MM.1S (cell line): Measurements from ENCODE around the gene TTI1.

Experiments
- DNase-seq: peaks from one replicate; pipeline ENCODE4 v3.0.0-alpha.2; 2015
- H2AFZ ChIP-seq: fragments of 300-600 bp; sonication (generic); 2 replicates; pipeline ENCODE4 v1.6.0; 2016; ENCODE audit warnings: antibody characterized with exemption, low read length
- H3F3A ChIP-seq: fragments of 300-600 bp; sonication (generic); 2 replicates; pipeline ENCODE4 v1.6.1; 2016; ENCODE audit warnings: mild to moderate bottlenecking, antibody characterized with exemption, low read length, moderate library complexity, mixed read lengths; ENCODE audit not compliant: insufficient read depth
- H3K27ac ChIP-seq: fragments of 300-600 bp; sonication (generic); 2 replicates; pipeline ENCODE4 v1.5.1; 2016; ENCODE audit warnings: mild to moderate bottlenecking, low read length
- H3K27me3 ChIP-seq: fragments of 300-600 bp; sonication (generic); replicated peaks from 2 replicates; pipeline ENCODE4 v1.6.0; 2016; ENCODE audit warnings: low read length; ENCODE audit not compliant: insufficient read depth
- H3K36me3 ChIP-seq: fragments of 300-600 bp; sonication (generic); replicated peaks from 2 replicates; pipeline ENCODE4 v1.6.1; 2016; ENCODE audit warnings: mild to moderate bottlenecking, low read length, mixed read lengths; ENCODE audit not compliant: insufficient read depth
- H3K4me1 ChIP-seq: fragments of 300-600 bp; sonication (generic); 2 replicates; pipeline ENCODE4 v1.6.1; 2016; ENCODE audit warnings: low read length, mixed read lengths
- H3K4me2 ChIP-seq: fragments of 300-600 bp; sonication (generic); 2 replicates; pipeline ENCODE4 v1.6.0; 2016; ENCODE audit warnings: low read depth, low read length
- H3K4me3 ChIP-seq: fragments of 300-600 bp; sonication (generic); 2 replicates; pipeline ENCODE4 v1.5.1; 2016; ENCODE audit warnings: low read length, mixed read lengths
- H3K79me2 ChIP-seq: fragments of 300-600 bp; sonication (generic); 2 replicates; pipeline ENCODE4 v1.6.1; 2016; ENCODE audit warnings: mixed run types, low read length, mixed read lengths
- H3K9ac ChIP-seq: fragments of 300-600 bp; sonication (generic); 2 replicates; pipeline ENCODE4 v1.6.1; 2016; ENCODE audit warnings: low read length, mixed read lengths
- H3K9me2 ChIP-seq: fragments of 300-600 bp; sonication (generic); replicated peaks from 2 replicates; pipeline ENCODE4 v1.6.1; 2016; ENCODE audit warnings: mild to moderate bottlenecking, low read length, mixed read lengths; ENCODE audit not compliant: insufficient read depth
- H3K9me3 ChIP-seq: fragments of 300-600 bp; sonication (generic); replicated peaks from 2 replicates; pipeline ENCODE4 v1.6.1; 2016; ENCODE audit warnings: mild to moderate bottlenecking, low read length, mixed read lengths; ENCODE audit not compliant: insufficient read depth
- H4K20me1 ChIP-seq: fragments of 300-600 bp; sonication (generic); 2 replicates; pipeline ENCODE4 v1.6.1; 2016; ENCODE audit warnings: mild to moderate bottlenecking, low read length, moderate library complexity, mixed read lengths; ENCODE audit not compliant: insufficient read depth
- EZH2 ChIP-seq: fragments of 300-600 bp; sonication (generic); optimal IDR thresholded peaks from 2 replicates; pipeline ENCODE3; 2017; ENCODE audit warnings: low read depth, mild to moderate bottlenecking, antibody characterized with exemption, low read length, mixed read lengths
- EZH2phosphoT487 ChIP-seq: fragments of 300-600 bp; sonication (generic); IDR thresholded peaks from 2 replicates; pipeline ENCODE4 v1.6.1; 2018; ENCODE audit warnings: antibody characterized with exemption, low read length
- TF ChIP-seq, protein P1 (sequence below): fragments of 300-600 bp; sonication (generic); IDR thresholded peaks from 2 replicates; pipeline ENCODE4 v1.5.1; 2016; ENCODE audit warnings: antibody characterized with exemption, low read length, mixed read lengths

Gene TTI1

DNA sequence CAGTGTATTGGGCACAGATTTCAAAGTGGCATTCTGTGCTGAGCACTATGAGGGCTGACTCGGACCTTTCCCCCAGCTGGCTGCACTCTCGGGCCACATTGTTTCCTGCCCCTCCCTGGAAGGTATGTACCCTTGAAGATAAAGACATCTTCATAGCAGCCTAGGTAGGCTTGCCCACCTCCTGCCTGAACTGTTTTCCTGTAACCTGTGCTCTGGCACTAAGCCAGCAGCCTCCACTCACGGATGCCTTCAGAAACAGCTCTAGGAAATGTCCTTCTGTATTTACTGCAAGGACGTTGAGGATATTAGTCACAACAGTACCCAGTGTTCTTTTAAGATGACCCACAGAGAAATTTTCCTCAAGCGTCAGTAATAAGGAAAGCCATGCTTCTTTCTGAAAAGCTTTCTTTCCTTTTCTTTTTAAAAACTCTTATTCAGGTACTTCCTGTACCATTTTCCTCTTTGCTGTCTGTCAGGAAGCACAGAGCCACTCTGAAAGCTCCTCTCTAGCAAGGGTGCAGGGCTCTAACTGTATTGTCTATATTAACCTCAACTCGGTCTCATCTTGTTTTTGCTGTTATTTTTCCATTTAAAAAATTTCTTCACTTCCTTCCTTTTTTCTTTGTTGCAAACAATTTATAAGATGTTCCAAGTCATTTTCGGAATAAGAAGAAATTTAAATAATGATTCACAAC is 43.5 kb downstream of the TTI1 start:
- no peak overlapping the region for H2AFZ ChIP-seq
- H3K4me3 ChIP-seq = no peak overlapping the region
- TF ChIP-seq EZH2phosphoT487 (no peak), EZH2 (no peak)
- TF ChIP-seq, protein P1, sequence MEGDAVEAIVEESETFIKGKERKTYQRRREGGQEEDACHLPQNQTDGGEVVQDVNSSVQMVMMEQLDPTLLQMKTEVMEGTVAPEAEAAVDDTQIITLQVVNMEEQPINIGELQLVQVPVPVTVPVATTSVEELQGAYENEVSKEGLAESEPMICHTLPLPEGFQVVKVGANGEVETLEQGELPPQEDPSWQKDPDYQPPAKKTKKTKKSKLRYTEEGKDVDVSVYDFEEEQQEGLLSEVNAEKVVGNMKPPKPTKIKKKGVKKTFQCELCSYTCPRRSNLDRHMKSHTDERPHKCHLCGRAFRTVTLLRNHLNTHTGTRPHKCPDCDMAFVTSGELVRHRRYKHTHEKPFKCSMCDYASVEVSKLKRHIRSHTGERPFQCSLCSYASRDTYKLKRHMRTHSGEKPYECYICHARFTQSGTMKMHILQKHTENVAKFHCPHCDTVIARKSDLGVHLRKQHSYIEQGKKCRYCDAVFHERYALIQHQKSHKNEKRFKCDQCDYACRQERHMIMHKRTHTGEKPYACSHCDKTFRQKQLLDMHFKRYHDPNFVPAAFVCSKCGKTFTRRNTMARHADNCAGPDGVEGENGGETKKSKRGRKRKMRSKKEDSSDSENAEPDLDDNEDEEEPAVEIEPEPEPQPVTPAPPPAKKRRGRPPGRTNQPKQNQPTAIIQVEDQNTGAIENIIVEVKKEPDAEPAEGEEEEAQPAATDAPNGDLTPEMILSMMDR = no peak
- peak overlapping the region; percentile 87 for H3K27ac ChIP-seq
- no peaks in the 10 kb centered on the region for H4K20me1 ChIP-seq
- H3K4me2 ChIP-seq = peak overlapping the region; percentile 35; the same call in 1 of the 2 replicates
- H3K9me3 ChIP-seq = no peaks in the 10 kb centered on the region
- H3K9ac ChIP-seq = peak overlapping the region; percentile 51
- peaks cover 36% of the 10 kb centered on the region for H3K4me1 ChIP-seq
- DNase-seq = no peak
- H3K9me2 ChIP-seq = no peaks in the 10 kb centered on the region
- H3K79me2 ChIP-seq = no peaks in the 10 kb centered on the region
- H3K27me3 ChIP-seq = no peaks in the 10 kb centered on the region
- H3F3A ChIP-seq = peaks cover 21% of the 10 kb centered on the region
- H3K36me3 ChIP-seq = no peaks in the 10 kb centered on the region; the same call in 1 of the 2 replicates

- Histone ChIP-seq H3K36me3 (no peaks in the 10 kb centered on the region; the same call in 1 of the 2 replicates), H3K4me3 (no peak overlapping the region), H3K27ac (no peak overlapping the region)
Measured at GRCh38 chr20:37988306-37988954, 44.8 kb downstream of the TTI1 start.

GRCh38 chr20:37987602-37988290 is 45.5 kb downstream of the TTI1 start:
- Histone ChIP-seq H3K9ac (no peak overlapping the region), H3F3A (peaks cover 21% of the 10 kb centered on the region), H3K4me2 (no peak overlapping the region), H3K36me3 (no peaks in the 10 kb centered on the region; the same call in 1 of the 2 replicates), H3K27ac (no peak overlapping the region), H3K79me2 (no peaks in the 10 kb centered on the region), H3K4me1 (peaks cover 35% of the 10 kb centered on the region), H2AFZ (no peak overlapping the region), H3K9me3 (no peaks in the 10 kb centered on the region), H3K4me3 (no peak overlapping the region), H4K20me1 (no peaks in the 10 kb centered on the region), H3K27me3 (no peaks in the 10 kb centered on the region), H3K9me2 (no peaks in the 10 kb centered on the region)
- TF ChIP-seq, protein P1 = no peak
- TF ChIP-seq EZH2phosphoT487 = no peak
- TF ChIP-seq EZH2 = no peak
- DNase-seq = no peak

More at GRCh38 chr20:37988306-37988954, 44.8 kb downstream of the TTI1 start:
- peaks cover 21% of the 10 kb centered on the region for H3F3A ChIP-seq
- TF ChIP-seq, protein P1 = no peak
- TF ChIP-seq EZH2 = no peak
- TF ChIP-seq EZH2phosphoT487 = no peak
- no peaks in the 10 kb centered on the region for H3K9me2 ChIP-seq
- H2AFZ ChIP-seq = no peak overlapping the region
- no peaks in the 10 kb centered on the region for H3K27me3 ChIP-seq
- H3K4me2 ChIP-seq = no peak overlapping the region
- no peaks in the 10 kb centered on the region for H3K79me2 ChIP-seq
- H4K20me1 ChIP-seq = no peaks in the 10 kb centered on the region
- peaks cover 36% of the 10 kb centered on the region for H3K4me1 ChIP-seq
- no peak overlapping the region for H3K9ac ChIP-seq
- no peak for DNase-seq
- no peaks in the 10 kb centered on the region for H3K9me3 ChIP-seq
